H1 (cell line): Measurements from ENCODE around the gene IL1RL1. TPM values are rescaled to one million over a fixed set of nuclear protein-coding genes. Genes with fewer than 3 reads are reported as not detected.

Experiments used
- CTCF ChIA-PET: fragments of 300-600 bp; sonication (Branson Sonifier 250); formaldehyde crosslinking; loops from one replicate; lab custom pipeline; 2021; ENCODE audit not compliant: partially characterized antibody; lab: Charles Lee
- POLR2A ChIA-PET: fragments of 300-600 bp; sonication (Branson Sonifier 250); formaldehyde crosslinking; loops from one replicate; lab custom pipeline; 2021; ENCODE audit warnings: inconsistent platforms; ENCODE audit not compliant: partially characterized antibody; lab: Charles Lee
- DNase-seq, 2 experiments: peaks; one replicate each; pipeline versions ENCODE4 v3.0.0 to v3.0.0-alpha.2; 2010 to 2022; ENCODE audit warnings: low spot score in 2 of 2, low read depth in 1 of 2, mixed read lengths in 1 of 2
- FAIRE-seq: peaks from 2 replicates; lab custom pipeline; 2011; peaks lifted over from hg19 to GRCh38; lab: Jason Lieb, UNC
- H2AFZ ChIP-seq: 2 replicates; pipeline ENCODE4 v1.8.1; 2012; ENCODE audit warnings: low read length, inconsistent platforms
- H2AK5ac ChIP-seq: 2 replicates; pipeline ENCODE4 v1.6.1; 2013; ENCODE audit warnings: low read depth, low read length
- H2BK120ac ChIP-seq: replicated peaks from 2 replicates; pipeline ENCODE3; 2013; ENCODE audit warnings: low read depth, low read length, inconsistent platforms
- H2BK12ac ChIP-seq: 2 replicates; pipeline ENCODE4 v1.6.1; 2013; ENCODE audit warnings: low read depth, low read length
- H2BK15ac ChIP-seq: 2 replicates; pipeline ENCODE4 v1.6.1; 2013; ENCODE audit warnings: low read length
- H2BK20ac ChIP-seq: 2 replicates; pipeline ENCODE4 v1.6.1; 2013; ENCODE audit warnings: low read length
- H2BK5ac ChIP-seq: 2 replicates; pipeline ENCODE4 v1.6.1; 2013; ENCODE audit warnings: low read depth, low read length
- H3K14ac ChIP-seq: 2 replicates; pipeline ENCODE4 v1.6.1; 2013; ENCODE audit warnings: inconsistent platforms; ENCODE audit not compliant: insufficient read length
- H3K18ac ChIP-seq: 2 replicates; pipeline ENCODE4 v1.6.1; 2013; ENCODE audit warnings: low read length; ENCODE audit errors: extremely low read depth
- H3K23ac ChIP-seq: 2 replicates; pipeline ENCODE4 v1.6.1; 2013; ENCODE audit warnings: inconsistent platforms; ENCODE audit not compliant: insufficient read length
- H3K23me2 ChIP-seq: 2 replicates; pipeline ENCODE4 v1.6.1; 2013; ENCODE audit warnings: low read depth, low read length
- H3K27ac ChIP-seq: 2 replicates; pipeline ENCODE4 v1.6.1; 2011; ENCODE audit warnings: low read depth, low read length, inconsistent platforms
- H3K27me3 ChIP-seq, 4 experiments: replicated peaks in 1 of 4; 1 replicate in 1 of 4; 2 replicates in 3 of 4; pipeline versions ENCODE4 v1.6.1 to v1.8.1; 2011 to 2013; ENCODE audit warnings: low read length in 3 of 4, mild to moderate bottlenecking in 3 of 4, inconsistent platforms in 2 of 4, mixed read lengths in 2 of 4, moderate library complexity in 1 of 4; ENCODE audit not compliant: control insufficient read depth in 3 of 4, insufficient read depth in 3 of 4; ENCODE audit errors: extremely low read depth in 1 of 4
- H3K36me3 ChIP-seq, 4 experiments: 2 replicates each; pipeline versions ENCODE4 v1.6.1 to v1.8.1; 2011 to 2013; ENCODE audit warnings: mild to moderate bottlenecking in 4 of 4, low read length in 3 of 4, moderate library complexity in 2 of 4, control low read depth in 1 of 4, inconsistent platforms in 1 of 4; ENCODE audit not compliant: insufficient read depth in 4 of 4, control insufficient read depth in 2 of 4
- H3K4ac ChIP-seq: replicated peaks from 2 replicates; pipeline ENCODE3; 2013; ENCODE audit warnings: low read length, low read depth, mixed read lengths, inconsistent platforms; ENCODE audit not compliant: insufficient read length
- H3K4me1 ChIP-seq, 4 experiments: replicated peaks in 1 of 4; 1 replicate in 1 of 4; 2 replicates in 3 of 4; pipeline versions ENCODE4 v1.6.1 to v1.8.1; 2011 to 2013; ENCODE audit warnings: low read length in 3 of 4, inconsistent platforms in 2 of 4, mixed read lengths in 1 of 4; ENCODE audit not compliant: insufficient read depth in 4 of 4, control insufficient read depth in 3 of 4
- H3K4me2 ChIP-seq, 2 experiments: 2 replicates each; pipeline versions ENCODE4 v1.6.1 to v1.8.1; 2011 to 2013; ENCODE audit warnings: low read depth in 2 of 2, low read length in 2 of 2, control low read depth in 1 of 2, inconsistent platforms in 1 of 2, mild to moderate bottlenecking in 1 of 2; ENCODE audit not compliant: insufficient read depth in 1 of 2
- H3K4me3 ChIP-seq, 4 experiments: fragments of 200-600, 300-600 bp in 1 of 4; sonication (generic), shearing (Covaris generic), sonication (Bioruptor Twin) in 1 of 4; 2 replicates each; pipeline versions ENCODE4 v1.5.1 to v1.8.1; 2011 to 2016; ENCODE audit warnings: low read length in 4 of 4, low read depth in 3 of 4, control low read depth in 2 of 4, inconsistent platforms in 2 of 4, mild to moderate bottlenecking in 2 of 4, mixed read lengths in 1 of 4, moderate library complexity in 1 of 4; ENCODE audit not compliant: insufficient read depth in 2 of 4; ENCODE audit errors: extremely low read depth in 1 of 4
- H3K56ac ChIP-seq: replicated peaks from 2 replicates; pipeline ENCODE3; 2013; ENCODE audit warnings: low read depth, mild to moderate bottlenecking, mixed read lengths, low read length, inconsistent platforms; ENCODE audit not compliant: insufficient read length
- H3K79me1 ChIP-seq: 2 replicates; pipeline ENCODE4 v1.6.1; 2013; ENCODE audit warnings: low read depth, low read length, control low read depth
- H3K79me2 ChIP-seq, 2 experiments: 2 replicates each; pipeline versions ENCODE4 v1.6.1 to v1.8.1; 2012 to 2013; ENCODE audit warnings: low read length in 2 of 2, mild to moderate bottlenecking in 2 of 2, inconsistent platforms in 1 of 2; ENCODE audit not compliant: insufficient read depth in 2 of 2, control insufficient read depth in 1 of 2
- H3K9ac ChIP-seq, 4 experiments: replicated peaks in 1 of 4; 1 replicate in 1 of 4; 2 replicates in 3 of 4; pipeline versions ENCODE4 v1.6.1 to v1.8.1; 2011 to 2013; ENCODE audit warnings: low read depth in 3 of 4, low read length in 3 of 4, control low read depth in 2 of 4, mild to moderate bottlenecking in 2 of 4, moderate library complexity in 2 of 4, inconsistent platforms in 1 of 4; ENCODE audit errors: extremely low read depth in 1 of 4
- H3K9me3 ChIP-seq, 2 experiments: 2 replicates each; pipeline versions ENCODE4 v1.6.1 to v1.8.1; 2012 to 2013; ENCODE audit warnings: mild to moderate bottlenecking in 2 of 2, moderate library complexity in 2 of 2, control low read depth in 1 of 2, inconsistent platforms in 1 of 2, low read depth in 1 of 2, low read length in 1 of 2, mixed read lengths in 1 of 2; ENCODE audit not compliant: insufficient read depth in 2 of 2
- H4K20me1 ChIP-seq, 2 experiments: replicated peaks in 1 of 2; 2 replicates each; pipeline versions ENCODE3 to v1.8.1; 2011 to 2013; ENCODE audit warnings: inconsistent platforms in 2 of 2, low read length in 2 of 2, mild to moderate bottlenecking in 1 of 2; ENCODE audit not compliant: insufficient read depth in 2 of 2, control insufficient read depth in 1 of 2
- H4K5ac ChIP-seq: 2 replicates; pipeline ENCODE4 v1.6.1; 2013; ENCODE audit warnings: low read length, low read depth, mixed read lengths, inconsistent platforms; ENCODE audit not compliant: insufficient read length
- H4K8ac ChIP-seq: 2 replicates; pipeline ENCODE4 v1.8.0; 2013; ENCODE audit warnings: mild to moderate bottlenecking, moderate library complexity, low read length, inconsistent platforms; ENCODE audit not compliant: insufficient read depth; ENCODE audit errors: extremely low read depth
- H4K91ac ChIP-seq: replicated peaks from 2 replicates; pipeline ENCODE3; 2013; ENCODE audit warnings: low read length, mixed read lengths, inconsistent platforms; ENCODE audit not compliant: insufficient read length
- BRCA1 ChIP-seq: IDR thresholded peaks from 2 replicates; pipeline ENCODE4 v1.6.1; 2012; ENCODE audit warnings: low read depth, low read length, improper control_type of control experiment
- CHD1 ChIP-seq: IDR thresholded peaks from 2 replicates; pipeline ENCODE4 v1.6.1; 2012; ENCODE audit warnings: low read depth, low read length, improper control_type of control experiment
- CREB1 ChIP-seq: IDR thresholded peaks from 2 replicates; pipeline ENCODE4 v1.6.1; 2012; ENCODE audit warnings: inconsistent platforms
- EGR1 ChIP-seq: IDR thresholded peaks from 2 replicates; pipeline ENCODE4 v1.6.1; 2011; ENCODE audit warnings: low read depth, low read length, borderline replicate concordance
- GABPA ChIP-seq: IDR thresholded peaks from 2 replicates; pipeline ENCODE4 v1.6.1; 2011; ENCODE audit warnings: mild to moderate bottlenecking, low read length, moderate library complexity, borderline replicate concordance; ENCODE audit not compliant: insufficient read depth
- JUND ChIP-seq: IDR thresholded peaks from 2 replicates; pipeline ENCODE4 v1.6.1; 2011; ENCODE audit warnings: mild to moderate bottlenecking, improper control_type of control experiment, low read length
- MAX ChIP-seq: IDR thresholded peaks from 2 replicates; pipeline ENCODE4 v1.6.1; 2012; ENCODE audit warnings: inconsistent platforms
- PHF8 ChIP-seq: fragments of 200-600 bp; sonication (generic); conservative IDR thresholded peaks from 2 replicates; pipeline ENCODE4 v1.7.1; 2012; ENCODE audit warnings: low read depth, mild to moderate bottlenecking, inconsistent platforms, low read length, moderate library complexity
- POLR2A ChIP-seq, 2 experiments: IDR thresholded peaks; 1 replicate in 1 of 2; 2 replicates in 1 of 2; pipeline ENCODE4 v1.6.1; 2011; ENCODE audit warnings: low read depth in 2 of 2, low read length in 2 of 2, mild to moderate bottlenecking in 2 of 2; ENCODE audit errors: control extremely low read depth in 1 of 2
- RNF2 ChIP-seq: fragments of 200-900, 300-1000 bp; sonication (generic); IDR thresholded peaks from 2 replicates; pipeline ENCODE4 v1.7.1; 2016; ENCODE audit warnings: borderline replicate concordance, low read depth, mild to moderate bottlenecking, antibody characterized with exemption, low read length; ENCODE audit not compliant: poor library complexity, severe bottlenecking; ENCODE audit errors: missing control alignments
- USF2 ChIP-seq: IDR thresholded peaks from 2 replicates; pipeline ENCODE4 v1.6.1; 2011; ENCODE audit warnings: low read length, improper control_type of control experiment
- WGBS, 2 experiments: shearing (Covaris generic) in 1 of 2; methylation state at CpG; one replicate each; pipeline versions ENCODE4 v1.1.6 to v1.1.7; 2013 to 2015; ENCODE audit warnings: low lambda C conversion rate in 2 of 2, mixed read lengths in 2 of 2, inconsistent platforms in 1 of 2, low coverage in 1 of 2, missing lambda C conversion rate in 1 of 2; ENCODE audit not compliant: insufficient replicate concordance in 2 of 2, insufficient coverage in 1 of 2, insufficient read length in 1 of 2; ENCODE audit errors: extremely low coverage in 1 of 2, missing lambda C conversion rate in 1 of 2; 5-methylcytosine and 5-hydroxymethylcytosine counted together
- polyA plus RNA-seq, 7 experiments: library from polyadenylated mRNA; depleted of rRNA in 3 of 7; stranded (reverse) in 5 of 7; unstranded in 2 of 7; fragments of >200 nt in 5 of 7; fragments of 200-250 nt in 2 of 7; gene quantifications; 1 replicate in 5 of 7; 2 replicates in 1 of 7; 4 replicates in 1 of 7; pipeline versions ENCODE4 v1.2.1 to v1.2.3, GENCODE V29; 2011 to 2013; ENCODE audit warnings: missing spikeins in 2 of 7, mixed read lengths in 2 of 7
- total RNA-seq: library from RNA; stranded (reverse); fragmentation: NEBNext Ultra II Directional; extraction: Animal tissue kit (Norgen Biotek cat#: 25700); gene quantifications from 2 replicates; pipeline ENCODE4 v1.2.1, GENCODE V29; 2021

Gene IL1RL1
- total and polyA plus RNA-seq, 2 of the 8 experiments (the other 6 are each of a cell fraction or from before 2014, with no cell fraction given), result not detected

- H2AK5ac ChIP-seq, result no peak overlapping the region
- no peaks in the 10 kb centered on the region for H3K27me3 ChIP-seq
- H4K8ac ChIP-seq, result no peak overlapping the region
- no peak overlapping the region for H3K14ac ChIP-seq
- H3K4me2 ChIP-seq, result no peak overlapping the region
- H2BK15ac ChIP-seq, result no peak overlapping the region
- H3K4me1 ChIP-seq, result no peaks in the 10 kb centered on the region
- H4K20me1 ChIP-seq, result no peaks in the 10 kb centered on the region
- no peak overlapping the region for H3K4me3 ChIP-seq
- H2BK120ac ChIP-seq, result no peak overlapping the region
- TF ChIP-seq JUND (no peak), EGR1 (no peak), PHF8 (no peak), CHD1 (no peak), GABPA (no peak), BRCA1 (no peak), CREB1 (no peak), RNF2 (no peak), MAX (no peak), USF2 (no peak), POLR2A (IDR thresholded peaks at IDR 0.05; ENCODE audit: control extremely low read depth in 1 of 2, low read depth in 2 of 2, low read length in 2 of 2) (no peak)
- TF ChIP-seq, all 59 proteins: peak for 0
- DNase-seq (no peak), FAIRE-seq (no peak)
- Histone ChIP-seq H2BK5ac (no peak overlapping the region), H2BK12ac (no peak overlapping the region), H3K23ac (no peak overlapping the region), H3K36me3 (no peaks in the 10 kb centered on the region), H2BK20ac (no peak overlapping the region), H4K91ac (no peak overlapping the region), H3K56ac (no peak overlapping the region), H3K4ac (no peak overlapping the region), H3K79me2 (no peaks in the 10 kb centered on the region), H3K18ac (no peak overlapping the region), H2AFZ (no peak overlapping the region), H3K23me2 (no peaks in the 10 kb centered on the region), H3K79me1 (no peaks in the 10 kb centered on the region), H3K9ac (no peak overlapping the region), H3K9me3 (no peaks in the 10 kb centered on the region), H4K5ac (no peak overlapping the region), H3K27ac (no peak overlapping the region)
- CTCF ChIA-PET, result no interaction called here
- POLR2A ChIA-PET, result no interaction called here
- WGBS, 2 experiments, result 73% methylated on average over 2 of the region's 2 CpGs; no CpG with 5 or more reads in 1 of the 2 experiments
Measured at GRCh38 chr2:102396012-102396411, 84.6 kb downstream of the IL1RL1 start.
